GM19043 (cell line): ENCODE measurements around the gene C20orf96.
"Not testable (repeated sequence)": the region's sequence is repeated elsewhere in the genome, so short reads cannot be mapped to it uniquely, and the experiment has no call there.

Experiments used
- ATAC-seq: cut with Tn5 transposase; IDR thresholded peaks from one replicate; pipeline ENCODE4 v1.9.1; 2021; ENCODE audit warnings: low read depth; ENCODE audit not compliant: unreplicated experiment

Gene C20orf96

DNA sequence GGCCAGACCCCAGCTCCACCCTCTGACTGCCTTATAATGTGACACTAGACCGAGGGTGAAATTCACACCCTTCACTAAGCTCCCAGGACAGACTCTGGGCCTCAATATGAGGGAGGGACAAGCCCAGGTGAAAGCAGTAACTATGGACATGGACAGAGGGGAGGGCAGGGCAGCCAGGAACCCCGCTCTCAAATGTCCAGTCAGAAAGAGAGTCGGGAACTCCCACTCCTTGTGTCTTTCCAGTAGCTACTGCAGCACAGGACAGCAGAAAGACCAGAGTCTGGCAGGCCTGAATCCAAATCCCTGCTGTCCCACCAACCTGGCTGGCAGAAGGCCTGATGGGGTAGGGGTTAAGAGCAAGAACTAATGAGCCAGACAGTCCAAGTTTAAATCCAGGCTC lies 6.4 kb downstream of the C20orf96 start:
- no peak for ATAC-seq

DNA sequence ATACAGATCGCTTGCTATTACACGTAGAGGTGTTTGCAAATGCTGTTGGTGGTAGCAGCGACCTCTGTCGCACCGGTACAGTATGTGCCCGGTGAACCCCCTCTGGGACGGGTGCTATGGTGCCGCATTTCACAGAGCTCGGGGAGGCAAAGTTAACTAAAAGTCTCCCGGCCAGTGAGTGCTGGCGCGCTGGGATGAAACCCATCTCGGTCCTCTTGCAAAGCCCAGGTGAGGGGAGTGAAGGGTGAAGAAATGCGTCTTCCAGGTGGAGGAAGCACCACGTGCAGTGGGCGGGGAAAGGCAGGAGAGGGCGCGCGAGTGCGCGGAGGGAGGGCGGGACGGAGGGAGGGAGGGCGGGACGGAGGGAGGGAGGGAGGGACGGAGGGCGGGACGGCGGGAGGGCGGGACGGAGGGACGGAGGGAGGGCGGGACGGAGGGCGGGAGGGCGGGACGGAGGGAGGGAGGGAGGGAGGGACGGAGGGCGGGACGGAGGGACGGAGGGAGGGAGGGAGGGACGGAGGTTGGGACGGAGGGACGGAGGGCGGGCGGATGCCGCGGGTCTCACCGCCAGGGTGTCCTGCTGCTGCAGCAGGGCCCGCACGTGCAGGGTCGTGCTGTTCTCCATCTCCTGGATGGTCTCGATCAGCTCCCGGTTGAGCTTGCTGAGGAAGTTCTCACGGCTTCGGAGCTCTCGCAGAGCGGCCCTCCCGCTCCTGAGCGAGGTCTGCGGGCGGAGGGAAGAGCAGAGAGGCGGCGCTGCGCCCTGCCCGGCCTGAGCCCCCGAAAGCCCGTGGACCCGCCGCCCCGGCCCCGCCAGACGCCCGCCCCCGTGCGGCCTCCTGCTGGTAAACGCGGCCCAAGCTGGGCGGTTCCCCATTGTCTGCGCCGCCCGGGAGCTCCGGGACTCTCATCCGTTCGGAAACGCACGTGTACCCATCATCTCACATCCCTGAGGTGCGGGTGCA lies 11.7 kb downstream of the C20orf96 start:
- no peak for ATAC-seq

GRCh38 chr20:278181-278580 lies 12.4 kb downstream of the C20orf96 start:
- no peak for ATAC-seq

DNA sequence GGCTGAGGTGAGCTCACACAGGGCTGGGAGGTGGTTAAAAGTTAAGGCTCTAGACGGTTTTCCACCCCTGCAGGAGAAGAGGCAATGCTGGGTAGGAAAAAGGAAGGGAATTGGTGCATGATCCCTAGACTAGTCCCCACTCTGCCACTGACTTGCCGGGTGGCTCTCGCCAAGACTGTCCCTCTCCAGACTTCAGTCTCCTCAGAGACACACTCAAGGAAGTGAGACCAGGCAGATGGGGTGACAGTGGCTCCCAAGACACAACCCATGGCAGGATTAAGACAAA lies 13.1 kb downstream of the C20orf96 start:
- ATAC-seq = no peak

- ATAC-seq = no peak
Observed at GRCh38 chr20:276620-277495, 13.7 kb downstream of the C20orf96 start.

GRCh38 chr20:275791-276190 lies 14.8 kb downstream of the C20orf96 start:
- ATAC-seq = no peak

DNA sequence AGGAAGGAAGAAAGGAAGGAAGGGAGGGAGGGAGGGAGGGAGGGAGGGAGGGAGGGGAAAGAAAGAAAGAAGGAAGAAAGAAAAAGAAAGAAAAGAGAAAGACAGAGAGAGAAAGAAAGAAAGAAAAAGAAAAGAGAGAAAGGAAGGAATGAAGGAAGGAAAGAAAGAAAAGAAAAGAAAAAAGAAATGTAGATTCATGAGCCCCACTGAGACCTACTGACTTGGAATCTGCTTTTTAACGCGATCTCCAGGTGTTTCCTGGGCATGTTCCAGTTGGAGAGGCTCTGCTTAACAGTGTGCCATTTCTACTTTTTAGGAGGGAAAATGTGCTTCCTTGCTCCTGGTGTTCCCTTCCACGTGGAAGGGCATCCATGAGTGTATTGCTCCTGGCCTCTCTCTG lies 16.7 kb downstream of the C20orf96 start:
- ATAC-seq = no peak

DNA sequence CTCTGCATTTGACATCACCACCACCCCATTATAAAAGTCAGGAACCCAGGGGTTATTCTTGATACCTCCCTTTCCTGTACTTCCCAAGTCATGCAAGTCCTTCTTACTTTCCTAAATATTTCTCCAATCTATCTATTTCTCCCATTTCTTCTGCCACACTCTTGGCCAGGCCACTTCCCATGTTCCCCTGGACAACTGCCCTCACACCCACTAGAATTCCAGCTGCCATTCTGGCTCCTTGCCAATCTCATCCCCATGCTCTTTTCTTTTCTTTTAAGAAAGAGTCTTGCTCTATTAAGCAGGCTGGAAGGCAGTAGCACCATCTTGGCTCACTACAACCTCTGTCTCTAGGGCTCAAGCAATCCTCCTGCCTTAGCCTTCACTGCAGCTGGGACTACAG lies 17.8 kb downstream of the C20orf96 start:
- no peak for ATAC-seq

DNA sequence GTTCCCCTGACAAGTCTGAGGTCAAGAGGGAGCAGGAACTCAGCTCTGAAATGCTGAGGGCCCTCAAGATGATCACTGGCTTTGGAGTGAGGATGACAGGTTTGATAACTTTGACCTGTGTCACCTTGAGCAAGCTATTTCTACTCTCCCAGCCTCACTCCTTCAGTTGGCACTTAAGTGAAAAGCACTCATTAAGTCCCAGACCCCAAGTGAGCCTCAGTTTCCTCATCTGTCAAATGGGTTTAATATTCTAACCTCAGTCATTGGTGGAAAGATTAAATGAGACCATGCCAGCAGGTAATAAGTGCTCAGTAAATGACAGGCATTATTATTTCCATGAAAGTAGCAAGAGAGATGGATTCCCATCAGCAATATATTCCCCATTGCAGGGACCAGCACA lies 19.0 kb downstream of the C20orf96 start:
- no peak for ATAC-seq

DNA sequence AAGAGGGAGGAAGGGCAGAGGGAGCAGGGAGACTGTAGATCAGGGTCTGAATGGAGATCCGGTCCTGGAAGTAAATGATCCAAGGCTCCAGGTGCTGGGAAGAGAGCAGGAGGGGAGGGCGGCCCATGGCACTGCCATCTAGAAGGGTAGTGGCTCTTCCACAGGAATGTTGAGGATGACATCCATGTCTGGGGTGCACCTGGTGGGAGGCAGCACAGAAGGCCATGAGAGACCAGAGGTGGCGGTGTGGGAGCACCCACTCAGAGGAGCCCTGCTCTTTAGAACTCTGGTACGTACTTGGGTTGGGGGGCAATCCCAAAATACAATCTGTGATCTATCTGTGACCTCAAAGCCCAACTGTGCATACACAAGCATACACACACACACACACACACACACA lies 19.5 kb downstream of the C20orf96 start:
- no peak for ATAC-seq

DNA sequence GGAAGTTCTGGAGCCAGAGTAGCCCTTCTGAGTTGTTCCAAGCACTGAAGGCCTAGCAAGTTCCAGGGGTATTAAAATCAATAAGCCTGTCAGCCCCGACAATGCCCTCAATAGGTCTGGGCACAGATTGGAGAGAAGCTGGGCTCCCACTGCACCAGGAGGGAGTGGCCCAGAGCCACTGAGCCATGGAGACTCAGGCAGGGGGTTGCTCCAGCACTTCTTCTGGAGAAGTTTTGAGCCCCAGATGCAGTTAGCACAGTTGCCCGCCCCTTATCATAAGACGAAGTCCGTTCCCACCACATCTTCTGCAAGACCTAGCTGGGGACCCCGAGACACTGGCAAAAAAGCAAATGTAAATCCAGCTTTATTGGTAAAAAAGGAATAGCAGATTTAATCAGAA lies 20.0 kb downstream of the C20orf96 start:
- no peak for ATAC-seq

- ATAC-seq = peak; percentile 87
Observed at GRCh38 chr20:266596-267562, 23.7 kb downstream of the C20orf96 start.

- ATAC-seq = no peak
Observed at GRCh38 chr20:263701-264100, 26.8 kb downstream of the C20orf96 start.

GRCh38 chr20:259981-260380 lies 30.6 kb downstream of the C20orf96 start:
- ATAC-seq = no peak

DNA sequence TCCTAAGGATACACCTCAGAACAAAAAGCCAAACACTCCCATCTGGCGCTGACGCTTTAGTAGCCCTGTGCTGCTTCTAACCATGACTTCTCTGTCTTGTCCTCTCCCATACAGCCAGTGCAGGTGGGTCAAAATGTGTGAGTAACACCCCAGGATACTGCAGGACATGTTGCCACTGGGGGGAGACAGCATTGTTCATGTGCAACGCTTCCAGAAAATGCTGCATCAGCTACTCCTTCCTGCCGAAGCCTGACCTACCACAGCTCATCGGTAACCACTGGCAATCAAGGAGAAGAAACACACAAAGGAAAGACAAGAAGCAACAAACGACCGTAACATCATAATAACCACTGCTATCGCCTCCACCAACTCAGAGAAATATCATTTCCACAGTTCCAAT lies 31.6 kb downstream of the C20orf96 start:
- ATAC-seq = no peak

DNA sequence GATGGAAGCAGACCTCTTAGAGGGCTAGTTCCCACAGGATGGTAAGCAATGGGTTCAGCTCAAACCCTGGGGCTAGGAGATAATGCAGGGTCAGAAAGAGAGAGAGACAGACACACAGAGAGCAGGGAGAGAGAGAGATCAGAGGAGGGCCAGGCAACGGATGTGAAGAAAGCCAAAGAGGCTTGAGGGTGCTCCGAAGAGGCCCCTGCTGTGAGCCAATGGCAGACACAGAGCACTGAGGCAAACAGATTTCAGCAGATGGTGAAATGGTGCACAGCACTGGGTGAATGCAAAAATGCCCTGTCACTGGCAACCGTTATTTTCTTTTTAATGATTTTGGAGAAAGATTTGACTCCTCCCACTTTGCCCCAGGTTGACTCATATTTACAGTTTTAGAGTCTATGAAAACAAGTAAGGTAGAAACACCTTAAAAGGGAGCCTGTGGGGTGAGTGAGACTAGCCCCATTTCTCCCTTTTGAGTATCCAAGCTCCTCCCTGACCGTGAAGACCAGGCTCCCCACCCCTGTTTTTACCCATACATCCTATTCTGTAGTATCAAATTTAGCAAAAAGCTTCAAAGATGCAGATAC lies 32.2 kb downstream of the C20orf96 start:
- ATAC-seq = no peak

DNA sequence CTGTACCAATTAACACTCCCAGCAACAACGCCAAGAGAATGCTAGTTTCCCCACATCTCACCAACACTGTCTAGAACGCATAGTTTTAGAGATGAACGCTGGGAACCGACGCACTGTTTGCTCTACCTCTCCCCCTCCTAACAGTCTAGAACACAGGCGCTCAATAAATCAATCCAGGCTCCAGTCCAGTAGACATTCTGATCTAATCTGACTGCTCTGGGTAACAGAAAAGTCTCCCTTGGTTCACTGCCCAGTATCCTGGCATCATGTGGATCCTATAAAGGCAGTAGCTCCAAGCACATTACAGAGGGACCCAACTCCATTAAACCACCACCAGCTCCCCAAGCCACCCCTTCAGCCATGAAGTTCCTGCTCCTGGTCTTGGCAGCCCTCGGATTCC lies 33.1 kb downstream of the C20orf96 start, which contains the start of gene DEFB132:
DEFB132 (plus strand) TSS at position 306 of the 400 bp plus-strand sequence; CDS start at position 361, 55 bp downstream.
- ATAC-seq = no peak

GRCh38 chr20:253447-253846 lies 37.1 kb downstream of the C20orf96 start:
- ATAC-seq = not testable (repeated sequence)

DNA sequence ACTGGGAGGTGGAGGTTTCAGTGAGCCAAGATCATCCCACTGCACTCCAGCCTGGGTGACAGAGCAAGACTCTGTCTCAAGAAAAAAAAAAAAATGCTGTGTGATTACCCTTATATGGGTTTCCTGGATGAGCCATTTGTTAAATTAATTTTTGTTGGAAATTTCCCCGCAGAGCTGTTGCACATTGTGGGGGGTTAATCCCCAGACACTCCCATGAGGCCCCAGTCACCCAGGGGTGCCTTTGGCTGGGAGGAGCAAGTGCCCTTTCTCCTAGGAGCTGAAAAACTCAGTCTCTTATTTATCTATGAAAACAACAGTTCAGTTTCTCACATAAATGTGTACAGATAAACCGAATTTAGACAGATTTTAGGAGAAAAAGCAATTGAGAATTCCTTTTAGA lies 37.7 kb downstream of the C20orf96 start:
- ATAC-seq = no peak

DNA sequence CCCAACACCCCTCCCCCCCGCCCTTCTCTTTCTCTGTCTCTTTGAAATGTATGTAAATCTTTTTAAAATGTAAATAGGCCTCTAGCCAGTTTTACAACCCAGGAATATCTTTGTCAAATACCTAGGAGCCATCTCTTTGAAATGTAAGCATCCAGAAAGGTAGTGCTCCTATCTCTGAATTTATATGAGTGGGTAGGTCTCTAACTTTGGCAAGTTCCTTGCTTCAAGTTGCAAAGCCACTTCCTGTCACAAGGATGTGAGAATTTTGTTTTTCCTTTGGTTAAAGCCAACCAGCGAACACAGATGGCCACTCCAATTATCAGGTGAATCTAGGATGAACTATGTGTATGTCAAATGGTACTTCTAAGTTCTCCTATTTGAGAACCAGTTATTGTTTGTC lies 39.2 kb downstream of the C20orf96 start:
- no peak for ATAC-seq
